Neuronal stem cell (in vitro differentiated cells): ENCODE results near the gene BOC.

Experiments
- DNase-seq: peaks from one replicate; pipeline ENCODE4 v3.0.0-alpha.2; 2013; ENCODE audit warnings: low spot score
- H2AFZ ChIP-seq: one replicate; pipeline ENCODE4 v1.6.1; 2013; ENCODE audit warnings: mild to moderate bottlenecking, low read length, inconsistent platforms
- H2AK5ac ChIP-seq: 2 replicates; pipeline ENCODE4 v1.6.1; 2013; ENCODE audit warnings: low read depth, mild to moderate bottlenecking, inconsistent platforms, low read length, moderate library complexity, mixed read lengths
- H2BK120ac ChIP-seq: 2 replicates; pipeline ENCODE4 v1.6.1; 2013; ENCODE audit warnings: low read depth, mild to moderate bottlenecking, inconsistent platforms, low read length, moderate library complexity, mixed read lengths
- H2BK12ac ChIP-seq: one replicate; pipeline ENCODE4 v1.6.1; 2013; ENCODE audit warnings: low read length, inconsistent platforms
- H2BK15ac ChIP-seq: 2 replicates; pipeline ENCODE4 v1.6.1; 2013; ENCODE audit warnings: mild to moderate bottlenecking, low read length, inconsistent platforms, mixed read lengths
- H2BK5ac ChIP-seq: one replicate; pipeline ENCODE4 v1.6.1; 2013; ENCODE audit warnings: inconsistent platforms, mild to moderate bottlenecking, low read length, moderate library complexity
- H3K14ac ChIP-seq: one replicate; pipeline ENCODE4 v1.6.1; 2013; ENCODE audit warnings: low read length, inconsistent platforms
- H3K18ac ChIP-seq: 2 replicates; pipeline ENCODE4 v1.6.1; 2013; ENCODE audit warnings: low read length, inconsistent platforms
- H3K23ac ChIP-seq: 2 replicates; pipeline ENCODE4 v1.6.1; 2013; ENCODE audit warnings: low read depth, mild to moderate bottlenecking, mixed read lengths, low read length, inconsistent platforms; ENCODE audit not compliant: poor library complexity
- H3K27ac ChIP-seq: replicated peaks from 3 replicates; pipeline ENCODE4 v1.5.1; 2013; ENCODE audit warnings: low read length, inconsistent platforms
- H3K27me3 ChIP-seq, 3 experiments: 2 replicates each; pipeline ENCODE4 v1.6.1; 2013; ENCODE audit warnings: low read length in 3 of 3, mild to moderate bottlenecking in 2 of 3, inconsistent platforms in 1 of 3, low read depth in 1 of 3, mixed read lengths in 1 of 3, moderate library complexity in 1 of 3; ENCODE audit not compliant: control insufficient read depth in 3 of 3, insufficient read depth in 3 of 3
- H3K36me3 ChIP-seq, 2 donors: replicated peaks in 1 of 2; 2 replicates each; pipeline ENCODE4 v1.6.1; 2013; ENCODE audit warnings: low read length in 2 of 2; ENCODE audit not compliant: control insufficient read depth in 2 of 2, insufficient read depth in 2 of 2
- H3K4ac ChIP-seq: 2 replicates; pipeline ENCODE4 v1.6.1; 2013; ENCODE audit warnings: inconsistent platforms, mild to moderate bottlenecking, low read length, moderate library complexity
- H3K4me1 ChIP-seq, 2 donors: 1 replicate in 1 of 2; 2 replicates in 1 of 2; pipeline ENCODE4 v1.6.1; 2013; ENCODE audit warnings: low read length in 2 of 2, low read depth in 1 of 2; ENCODE audit not compliant: control insufficient read depth in 2 of 2, insufficient read depth in 1 of 2
- H3K4me2 ChIP-seq: one replicate; pipeline ENCODE4 v1.6.1; 2013; ENCODE audit warnings: mild to moderate bottlenecking, low read length, inconsistent platforms; ENCODE audit not compliant: insufficient read depth, poor library complexity, severe bottlenecking
- H3K4me3 ChIP-seq, 2 donors: 2 replicates each; pipeline ENCODE4 v1.5.1; 2013; ENCODE audit warnings: low read length in 2 of 2, mild to moderate bottlenecking in 2 of 2, inconsistent platforms in 1 of 2, moderate library complexity in 1 of 2
- H3K79me1 ChIP-seq: one replicate; pipeline ENCODE4 v1.6.1; 2013; ENCODE audit warnings: low read depth, mild to moderate bottlenecking, inconsistent platforms, low read length, moderate library complexity
- H3K9ac ChIP-seq: one replicate; pipeline ENCODE4 v1.6.1; 2013; ENCODE audit warnings: mild to moderate bottlenecking, low read depth, low read length, inconsistent platforms; ENCODE audit not compliant: poor library complexity
- H3K9me3 ChIP-seq, 2 donors: replicated peaks in 1 of 2; 2 replicates each; pipeline versions ENCODE3 to v1.6.1; 2013; ENCODE audit warnings: low read length in 2 of 2, mild to moderate bottlenecking in 2 of 2, inconsistent platforms in 1 of 2, low read depth in 1 of 2, mixed read lengths in 1 of 2, moderate library complexity in 1 of 2; ENCODE audit not compliant: control insufficient read depth in 2 of 2, insufficient read depth in 1 of 2
- H4K8ac ChIP-seq: one replicate; pipeline ENCODE4 v1.6.1; 2013; ENCODE audit warnings: low read depth, mild to moderate bottlenecking, inconsistent platforms, low read length, moderate library complexity
- H4K91ac ChIP-seq: one replicate; pipeline ENCODE4 v1.6.1; 2013; ENCODE audit warnings: low read length, low read depth, mild to moderate bottlenecking, inconsistent platforms; ENCODE audit not compliant: poor library complexity
- WGBS, 2 donors: extraction: QIAGEN DNeasy Blood & Tissue Kit; methylation state at CpG; one replicate each; pipeline ENCODE4 v1.1.7; 2013; ENCODE audit warnings: missing lambda C conversion rate in 2 of 2, mixed read lengths in 1 of 2; ENCODE audit not compliant: insufficient read length in 2 of 2, insufficient replicate concordance in 1 of 2; ENCODE audit errors: extremely low coverage in 2 of 2; 5-methylcytosine and 5-hydroxymethylcytosine counted together

The BOC gene

DNA sequence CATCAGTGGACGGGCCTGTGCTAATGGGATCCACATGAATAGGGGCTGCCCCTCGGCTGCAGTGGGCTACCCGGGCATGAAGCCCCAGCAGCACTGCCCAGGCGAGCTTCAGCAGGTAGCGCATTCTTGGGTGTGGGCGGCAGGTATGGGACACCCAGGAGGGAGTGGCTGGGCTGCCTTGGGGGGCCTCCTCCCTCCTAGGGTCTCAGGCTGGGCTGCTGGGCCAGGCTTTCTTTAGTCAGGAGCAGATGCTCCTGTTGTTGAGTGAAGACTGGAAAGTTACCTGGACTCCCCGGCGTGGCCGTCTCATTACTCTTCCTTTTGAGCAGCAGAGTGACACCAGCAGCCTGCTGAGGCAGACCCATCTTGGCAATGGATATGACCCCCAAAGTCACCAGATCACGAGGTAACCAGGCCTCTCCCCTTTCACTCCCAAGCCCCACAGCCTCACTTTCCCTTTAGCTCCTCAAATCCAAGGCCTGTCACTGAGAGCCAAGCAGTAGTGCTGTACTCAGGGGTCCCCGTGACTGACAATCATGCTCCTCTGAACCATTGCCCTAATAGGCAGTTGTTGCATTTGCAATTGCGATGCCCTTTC, 73.2 kb downstream of the BOC start:
- H2BK15ac ChIP-seq, result no peak overlapping the region
- H3K9me3 ChIP-seq, result no peaks in the 10 kb centered on the region
- no peak overlapping the region for H2BK120ac ChIP-seq
- peaks cover 2 to 4% of the 10 kb centered on the region in 2 donors for H3K4me1 ChIP-seq
- H2BK5ac ChIP-seq, result peak overlapping the region; percentile 7
- no peak overlapping the region for H3K4me2 ChIP-seq
- no peaks in the 10 kb centered on the region for H3K79me1 ChIP-seq
- no peak for DNase-seq
- H3K4ac ChIP-seq, result no peak overlapping the region
- H3K23ac ChIP-seq, result no peak overlapping the region
- no CpG with 5 or more reads among the region's 12 CpGs for WGBS, 2 donors
- H3K9ac ChIP-seq, result no peak overlapping the region
- no peak overlapping the region for H4K8ac ChIP-seq
- no peak overlapping the region for H2BK12ac ChIP-seq
- no peak overlapping the region for H3K4me3 ChIP-seq
- H3K18ac ChIP-seq, result peak overlapping the region; percentile 22
- no peaks in the 10 kb centered on the region for H3K27me3 ChIP-seq
- no peak overlapping the region for H4K91ac ChIP-seq
- no peak overlapping the region for H3K14ac ChIP-seq
- no peak overlapping the region for H2AFZ ChIP-seq
- peaks cover 56 to 97% of the 10 kb centered on the region in 2 donors for H3K36me3 ChIP-seq
- H2AK5ac ChIP-seq, result no peak overlapping the region
- no peak overlapping the region for H3K27ac ChIP-seq

- Histone ChIP-seq H2BK12ac (no peak overlapping the region), H3K4me1 (peaks cover 5 to 7% of the 10 kb centered on the region in 2 donors), H3K27me3 (no peaks in the 10 kb centered on the region), H3K36me3 (peaks cover 50 to 91% of the 10 kb centered on the region in 2 donors), H3K4ac (no peak overlapping the region), H2BK15ac (no peak overlapping the region), H3K23ac (no peak overlapping the region), H3K18ac (no peak overlapping the region), H3K9me3 (no peaks in the 10 kb centered on the region), H2BK5ac (peak overlapping the region; percentile 7), H3K9ac (no peak overlapping the region), H2AFZ (no peak overlapping the region), H2BK120ac (no peak overlapping the region), H3K4me2 (no peak overlapping the region), H4K8ac (no peak overlapping the region), H2AK5ac (no peak overlapping the region), H3K4me3 (no peak overlapping the region), H3K14ac (no peak overlapping the region), H4K91ac (no peak overlapping the region), H3K27ac (no peak overlapping the region), H3K79me1 (no peaks in the 10 kb centered on the region)
- DNase-seq, result no peak
- no CpG with 5 or more reads among the region's 8 CpGs for WGBS, 2 donors
Observed at GRCh38 chr3:113285226-113285625, 73.9 kb downstream of the BOC start.

DNA sequence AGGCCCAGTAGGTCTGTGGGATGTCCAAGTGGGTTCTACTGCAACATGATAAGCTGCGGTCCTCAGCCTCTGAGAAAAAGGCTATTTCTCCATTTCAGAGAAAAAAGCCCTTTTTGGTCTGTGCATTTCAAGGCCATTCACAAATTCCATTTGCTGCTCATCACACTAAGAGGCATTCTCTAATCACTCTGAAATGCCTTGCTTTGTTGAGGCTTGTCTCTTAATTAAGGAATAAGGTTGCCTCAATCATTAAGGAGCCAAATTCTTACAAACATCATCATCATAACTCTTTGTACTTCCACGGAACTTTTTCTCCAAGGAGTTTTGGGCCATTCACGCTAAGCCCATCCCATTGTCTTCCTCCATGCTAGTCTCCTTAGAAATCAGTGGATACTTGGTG, 74.4 kb downstream of the BOC start:
- Histone ChIP-seq H3K14ac (no peak overlapping the region), H2AFZ (no peak overlapping the region), H2BK12ac (no peak overlapping the region), H3K36me3 (peaks cover 45 to 85% of the 10 kb centered on the region in 2 donors), H3K18ac (no peak overlapping the region), H3K4me3 (no peak overlapping the region), H2BK5ac (peak overlapping the region; percentile 7), H3K79me1 (no peaks in the 10 kb centered on the region), H4K91ac (no peak overlapping the region), H3K4me1 (peaks cover 5 to 7% of the 10 kb centered on the region in 2 donors), H3K9me3 (no peaks in the 10 kb centered on the region), H3K23ac (no peak overlapping the region), H3K27me3 (no peaks in the 10 kb centered on the region), H3K4me2 (no peak overlapping the region), H2AK5ac (no peak overlapping the region), H2BK120ac (no peak overlapping the region), H3K9ac (no peak overlapping the region), H4K8ac (no peak overlapping the region), H2BK15ac (no peak overlapping the region), H3K4ac (no peak overlapping the region), H3K27ac (no peak overlapping the region)
- WGBS, 2 donors, result no CpG with 5 or more reads among the region's 3 CpGs
- no peak for DNase-seq

GRCh38 chr3:113286524-113286923, 75.2 kb downstream of the BOC start:
- WGBS, 2 donors, result no CpG with 5 or more reads among the region's 6 CpGs
- peak overlapping the region; percentile 1 for H3K27ac ChIP-seq
- H3K79me1 ChIP-seq, result no peaks in the 10 kb centered on the region
- H2AK5ac ChIP-seq, result no peak overlapping the region
- H3K23ac ChIP-seq, result no peak overlapping the region
- DNase-seq, result no peak
- H3K4me2 ChIP-seq, result no peak overlapping the region
- peaks cover 40 to 78% of the 10 kb centered on the region in 2 donors for H3K36me3 ChIP-seq
- H2BK15ac ChIP-seq, result no peak overlapping the region
- no peak overlapping the region for H2BK5ac ChIP-seq
- H3K18ac ChIP-seq, result no peak overlapping the region
- H3K27me3 ChIP-seq, result no peaks in the 10 kb centered on the region
- H3K9me3 ChIP-seq, result no peaks in the 10 kb centered on the region
- H2BK120ac ChIP-seq, result no peak overlapping the region
- no peak overlapping the region for H2BK12ac ChIP-seq
- H4K91ac ChIP-seq, result no peak overlapping the region
- H2AFZ ChIP-seq, result no peak overlapping the region
- peaks cover 5 to 9% of the 10 kb centered on the region in 2 donors for H3K4me1 ChIP-seq
- H3K9ac ChIP-seq, result no peak overlapping the region
- H4K8ac ChIP-seq, result no peak overlapping the region
- no peak overlapping the region for H3K4me3 ChIP-seq
- no peak overlapping the region for H3K14ac ChIP-seq
- no peak overlapping the region for H3K4ac ChIP-seq
